Activated T-cell treated with anti-CD3 and anti-CD28 coated beads, Interleukin-2, amount 50 U/mL, for 1 hour (primary cell): Measurements from ENCODE around the gene NPPA.
"Not testable (repeated sequence)": the region's sequence is repeated elsewhere in the genome, so short reads cannot be mapped to it uniquely, and the experiment has no call there.

Experiments used
- DNase-seq: peaks from one replicate; pipeline ENCODE4 v3.0.0-alpha.2; 2020

The NPPA gene

GRCh38 chr1:11805422-11806306, 41.9 kb downstream of the NPPA start, which contains the start of the genes CLCN6 and MTHFR:
Gene CLCN6, plus strand, starts transcription at chr1:11806191. Its CDS starts 72 bp downstream, at chr1:11806263.
Gene MTHFR, minus strand, starts transcription at chr1:11805964. Its CDS starts 2,848 bp downstream, at chr1:11803116.
- peak; percentile 97 for DNase-seq

GRCh38 chr1:11804666-11805421, 42.7 kb downstream of the NPPA start:
- DNase-seq = no peak

DNA sequence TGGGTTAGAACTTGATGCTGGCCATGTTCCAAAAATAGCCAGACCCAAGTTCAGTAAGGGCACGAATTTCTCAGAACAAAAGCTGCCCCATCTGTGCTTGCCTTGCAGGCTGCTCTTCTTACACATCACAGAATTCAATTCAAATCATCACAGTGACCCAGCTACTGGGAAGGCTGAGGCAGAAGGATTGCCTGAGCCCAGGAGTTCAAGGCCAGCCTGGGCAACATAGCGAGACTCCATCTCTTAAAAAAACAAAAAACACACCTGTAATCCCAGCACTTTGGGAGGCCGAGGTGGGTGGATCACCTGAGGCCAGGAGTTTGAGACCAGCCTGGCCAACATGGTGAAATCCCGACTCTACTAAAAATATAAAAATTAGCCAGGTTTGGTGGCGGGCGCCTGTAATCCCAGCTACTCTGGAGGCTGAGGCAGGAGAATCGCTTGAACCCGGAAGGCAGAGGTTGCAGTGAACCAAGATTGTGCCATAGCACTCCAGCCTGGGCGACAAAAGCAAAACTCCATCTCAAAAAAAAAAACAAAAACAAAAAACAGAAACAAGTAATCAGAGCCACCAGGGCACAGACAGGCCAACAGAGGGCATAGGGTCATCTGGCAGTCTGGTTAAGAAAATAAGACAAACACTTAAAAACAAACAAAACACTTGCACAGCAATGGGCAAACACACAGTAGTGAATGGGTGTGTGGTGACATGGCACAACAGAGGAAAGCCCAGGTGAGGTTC, 43.5 kb downstream of the NPPA start:
- DNase-seq = not testable (repeated sequence)

DNA sequence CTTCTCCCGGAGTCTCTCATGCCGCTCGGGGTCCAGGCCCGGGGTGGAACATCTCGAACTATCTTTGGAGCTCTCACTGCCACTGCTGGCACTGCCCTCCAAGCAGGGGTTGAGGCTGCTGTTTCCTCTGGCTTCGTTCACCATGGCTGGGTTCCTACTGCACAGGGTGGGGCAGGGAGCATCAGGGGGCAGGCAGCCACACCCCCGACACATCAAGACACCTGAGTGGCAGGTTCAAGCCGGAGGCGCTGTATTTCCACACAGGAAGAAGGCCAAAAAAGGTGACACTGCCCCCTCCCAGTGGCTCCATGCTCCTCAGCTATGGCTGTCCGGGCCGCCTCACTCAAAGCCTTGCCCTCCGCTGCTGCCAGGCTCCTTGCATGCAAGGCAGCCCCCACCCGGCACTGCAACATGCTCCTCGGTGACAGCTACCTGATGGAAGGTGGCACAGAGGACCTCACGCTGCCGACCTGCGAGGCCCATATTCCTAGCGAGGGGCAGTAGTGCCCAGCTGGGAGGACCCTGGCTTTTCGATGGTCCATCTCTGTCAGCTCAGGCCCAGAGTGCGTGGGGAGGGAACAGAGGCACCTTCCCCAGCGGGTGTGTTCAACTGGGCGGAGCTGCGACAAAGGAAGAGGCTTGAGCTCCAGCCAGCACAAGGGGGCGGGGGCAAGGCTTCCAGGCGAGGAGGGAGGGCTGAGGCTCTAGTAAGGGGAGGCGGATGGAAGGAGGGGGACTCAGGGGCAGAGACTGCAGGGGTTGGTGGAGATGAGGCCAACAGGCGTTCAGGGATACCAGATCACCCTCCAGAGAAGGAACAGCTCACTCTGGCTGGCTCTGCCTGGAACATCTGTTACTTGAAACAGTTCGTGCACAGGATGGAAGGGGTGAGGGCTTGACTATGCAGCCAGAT, 44.4 kb downstream of the NPPA start:
- peak; percentile 72 for DNase-seq

- no peak for DNase-seq
Measured at GRCh38 chr1:11802616-11802972, 45.0 kb downstream of the NPPA start.

DNA sequence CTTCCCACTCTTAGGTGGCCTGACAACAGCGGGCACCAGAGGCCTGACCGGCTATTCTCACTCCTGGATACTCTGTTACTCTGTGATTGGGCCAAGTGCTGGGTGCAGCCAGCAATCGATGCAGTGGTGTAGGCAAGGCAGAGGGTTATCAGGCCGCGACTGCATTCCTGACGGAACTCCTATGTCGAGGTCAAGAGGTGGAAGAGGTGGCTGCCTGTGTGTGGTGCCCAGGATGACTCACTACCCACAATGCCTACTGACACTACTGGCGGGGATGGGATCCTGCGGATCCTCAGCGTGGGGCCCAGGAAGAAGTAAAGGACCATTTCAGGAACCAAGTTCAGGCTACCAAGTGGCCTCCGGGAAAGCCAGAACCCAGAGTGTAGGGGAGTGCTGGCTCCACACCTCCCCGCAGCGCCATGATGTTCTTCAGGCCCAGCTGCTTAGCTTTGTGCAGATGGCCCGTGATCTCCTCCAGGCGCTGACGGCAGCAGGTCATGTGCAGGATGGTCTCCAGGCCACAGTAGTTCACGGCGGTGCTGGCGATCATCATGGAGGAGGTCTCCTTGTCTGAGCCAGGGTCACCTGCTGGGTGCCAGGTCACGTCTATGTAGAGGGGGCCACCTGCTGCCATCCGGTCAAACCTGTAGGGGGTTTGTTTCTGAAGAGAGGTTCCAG, 46.7 kb downstream of the NPPA start:
- DNase-seq = no peak

GRCh38 chr1:11800391-11800755, 47.2 kb downstream of the NPPA start:
- no peak for DNase-seq

DNA sequence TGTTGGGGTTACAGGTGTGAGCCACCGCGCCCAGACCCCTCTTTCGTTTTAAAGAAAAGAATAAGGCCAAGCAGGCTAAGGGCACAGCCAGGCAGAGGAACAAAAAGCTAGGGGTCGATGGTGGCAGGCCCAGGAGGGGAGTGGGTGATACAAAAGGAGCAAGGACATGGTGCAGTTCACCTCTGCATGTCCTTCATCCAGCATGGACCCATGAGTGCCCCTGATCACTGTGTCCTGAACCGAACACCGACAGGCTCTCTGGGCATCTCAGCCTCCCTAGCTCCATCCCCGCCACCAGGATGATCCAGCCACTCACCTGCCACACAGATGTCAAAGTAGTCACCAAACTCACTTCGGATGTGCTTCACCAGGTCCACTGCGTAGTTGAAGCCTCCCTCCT, 47.7 kb downstream of the NPPA start:
- DNase-seq = no peak

GRCh38 chr1:11799099-11799498, 48.5 kb downstream of the NPPA start:
- no peak for DNase-seq

DNA sequence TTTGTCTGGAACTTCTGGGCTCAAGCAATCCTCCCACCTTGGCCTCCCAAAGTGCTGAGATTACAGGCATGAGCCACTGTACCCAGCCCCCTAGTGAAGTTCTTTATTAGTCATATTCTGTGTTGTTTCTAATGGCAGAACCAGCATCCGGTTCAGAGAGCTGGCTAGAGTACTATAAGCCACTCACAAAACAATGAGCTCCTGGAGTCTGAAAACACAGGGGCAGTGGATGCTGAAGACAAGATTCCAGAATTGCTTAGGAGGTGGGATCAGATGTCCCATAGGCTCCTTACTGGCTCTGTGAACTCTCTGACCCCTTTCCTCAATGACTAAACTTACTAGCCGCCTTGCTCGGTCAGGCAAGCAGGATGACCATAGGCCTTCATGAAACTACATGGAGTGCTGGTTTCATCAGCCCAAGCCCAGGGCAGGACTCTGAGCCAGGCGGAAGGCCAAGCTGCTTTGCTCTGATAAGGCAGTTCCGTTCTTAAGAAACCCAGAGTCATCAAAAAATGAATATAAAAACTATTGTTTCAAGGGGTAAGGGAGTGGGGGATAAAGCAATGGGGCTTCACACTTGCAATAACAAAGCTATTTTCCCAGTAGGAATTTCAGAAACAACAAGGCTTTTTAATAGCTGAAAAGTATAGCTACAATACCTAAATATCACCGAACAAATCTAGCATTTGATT, 49.9 kb downstream of the NPPA start:
- no peak for DNase-seq

DNA sequence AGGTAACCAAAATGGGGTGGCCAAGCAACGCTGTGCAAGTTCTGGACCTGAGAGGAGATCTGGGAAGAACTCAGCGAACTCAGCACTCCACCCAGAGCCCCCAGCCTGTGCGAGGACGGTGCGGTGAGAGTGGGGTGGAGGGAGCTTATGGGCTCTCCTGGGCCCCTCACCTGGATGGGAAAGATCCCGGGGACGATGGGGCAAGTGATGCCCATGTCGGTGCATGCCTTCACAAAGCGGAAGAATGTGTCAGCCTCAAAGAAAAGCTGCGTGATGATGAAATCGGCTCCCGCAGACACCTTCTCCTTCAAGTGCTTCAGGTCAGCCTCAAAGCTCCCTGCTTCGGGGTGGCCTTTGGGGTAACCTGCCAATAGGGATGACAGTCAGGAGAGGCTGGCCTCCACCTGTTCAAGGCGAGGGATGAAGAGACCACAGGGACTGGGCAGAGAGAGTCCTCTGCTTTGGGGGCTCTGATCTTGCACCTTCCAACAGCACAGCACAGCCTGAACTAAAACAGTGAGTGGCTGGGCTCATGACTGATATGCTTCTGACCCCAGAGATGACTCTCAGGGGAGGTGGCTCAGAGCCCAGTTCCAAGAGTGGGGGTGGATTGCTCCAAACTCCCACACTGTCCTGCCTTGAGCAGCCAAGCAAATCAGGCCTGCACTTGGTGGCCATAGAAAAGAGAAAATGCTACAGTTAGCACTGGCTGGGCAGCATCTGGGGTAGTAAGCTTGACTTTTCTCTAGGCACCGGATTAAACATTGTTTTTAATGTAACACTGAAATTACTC, 51.4 kb downstream of the NPPA start:
- DNase-seq = no peak
